ENCODE data around the gene ZNF112.
A peak's percentile ranks its signal among the peaks of the same experiment; 100 is the strongest.

ZNF112 gene

DNA sequence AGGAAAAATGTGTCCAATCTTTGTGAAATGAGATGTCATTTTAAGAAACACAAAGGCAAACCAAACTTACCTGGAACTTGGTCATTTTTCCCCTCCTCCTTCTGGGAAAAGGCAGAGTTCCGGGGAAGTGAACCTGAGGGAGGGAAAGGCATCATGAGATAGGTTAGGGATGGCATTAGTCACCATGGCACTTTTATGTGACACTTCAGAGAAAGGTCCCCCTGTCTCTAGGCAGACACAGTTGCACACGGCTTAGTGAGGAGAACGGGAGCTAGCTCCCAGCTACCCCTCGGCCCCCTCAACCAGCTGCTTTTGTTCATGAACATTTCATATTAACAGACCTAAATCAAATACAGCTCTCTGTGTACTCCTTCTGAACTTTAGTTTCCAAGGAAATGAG lies 53.2 kb downstream of the ZNF112 start:
- no peak overlapping the region for H3K27ac ChIP-seq (ENCODE audit: low read depth, low read length)
- no peak overlapping the region for H3K4me3 ChIP-seq (ENCODE audit: low read depth in 1 of 2, low read length in 2 of 2)
- H3K27me3 ChIP-seq (ENCODE audit: control insufficient read depth in 1 of 2, insufficient read depth in 2 of 2, low read length in 2 of 2) = no peaks in the 10 kb centered on the region
- H3K36me3 ChIP-seq (ENCODE audit: control insufficient read depth in 1 of 2, insufficient read depth in 2 of 2, low read length in 2 of 2) = peaks cover 16 to 30% of the 10 kb centered on the region in 2 donors
- H3K9me3 ChIP-seq (ENCODE audit: control insufficient read depth in 1 of 2, low read length in 2 of 2) = peaks cover 0 to 7% of the 10 kb centered on the region in 2 donors
- H3K4me1 ChIP-seq (ENCODE audit: control insufficient read depth in 1 of 2, insufficient read depth in 2 of 2, low read length in 2 of 2) = peaks cover 4 to 10% of the 10 kb centered on the region in 2 donors
- H3K9ac ChIP-seq (ENCODE audit: low read depth in 1 of 2, low read length in 2 of 2) = no peak overlapping the region

DNA sequence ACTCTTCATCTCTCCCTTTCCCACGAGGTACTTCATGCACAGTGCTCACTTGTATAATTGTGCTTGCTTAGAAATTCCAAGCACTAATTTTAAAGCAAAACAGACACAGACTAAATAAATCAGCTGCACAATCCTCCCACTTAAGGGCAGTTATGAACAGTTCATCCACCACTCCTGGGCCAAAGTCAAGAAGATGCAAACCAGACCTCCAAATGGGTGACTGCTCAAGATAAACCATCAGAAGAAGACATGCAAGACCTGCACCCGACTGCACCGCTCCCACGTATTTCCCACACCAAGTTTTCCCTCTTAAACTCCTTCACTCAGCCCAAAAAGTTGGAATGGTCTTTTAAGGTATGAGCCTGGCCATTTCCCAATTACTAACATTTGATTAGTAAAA lies 71.5 kb downstream of the ZNF112 start:
- peak overlapping the region in 1 of 2 donors; percentile 2 for H3K4me3 ChIP-seq (ENCODE audit: low read depth in 1 of 2, low read length in 2 of 2)
- no peak overlapping the region for H3K27ac ChIP-seq (ENCODE audit: low read depth, low read length)
- H3K9ac ChIP-seq (ENCODE audit: low read depth in 1 of 2, low read length in 2 of 2) = no peak overlapping the region
- H3K4me1 ChIP-seq (ENCODE audit: control insufficient read depth in 1 of 2, insufficient read depth in 2 of 2, low read length in 2 of 2) = no peaks in the 10 kb centered on the region
- no peaks in the 10 kb centered on the region for H3K27me3 ChIP-seq (ENCODE audit: control insufficient read depth in 1 of 2, insufficient read depth in 2 of 2, low read length in 2 of 2)
- peaks cover 29 to 31% of the 10 kb centered on the region in 2 donors for H3K36me3 ChIP-seq (ENCODE audit: control insufficient read depth in 1 of 2, insufficient read depth in 2 of 2, low read length in 2 of 2)
- peaks cover 57 to 59% of the 10 kb centered on the region in 2 donors for H3K9me3 ChIP-seq (ENCODE audit: control insufficient read depth in 1 of 2, low read length in 2 of 2)

DNA sequence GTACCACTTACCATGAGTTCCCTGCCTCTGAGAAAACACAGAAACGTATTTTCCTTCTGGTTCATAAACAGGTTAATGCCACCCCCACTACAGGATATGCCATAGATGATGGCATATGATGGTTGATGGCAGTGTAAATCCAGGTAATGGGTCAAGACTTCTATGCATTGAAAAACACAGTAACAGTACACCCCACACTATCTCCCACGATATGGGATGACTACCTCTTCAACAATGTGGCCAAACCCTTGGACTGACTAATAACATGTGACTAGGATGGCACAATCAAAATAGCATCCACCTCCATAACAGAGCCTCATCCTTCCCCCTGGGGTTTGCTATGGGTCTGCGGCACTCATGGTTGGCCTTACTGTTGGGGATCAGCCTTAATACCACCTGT lies 73.6 kb downstream of the ZNF112 start:
- H3K4me3 ChIP-seq (ENCODE audit: low read depth in 1 of 2, low read length in 2 of 2) = no peak overlapping the region
- no peaks in the 10 kb centered on the region for H3K4me1 ChIP-seq (ENCODE audit: control insufficient read depth in 1 of 2, insufficient read depth in 2 of 2, low read length in 2 of 2)
- no peak overlapping the region for H3K27ac ChIP-seq (ENCODE audit: low read depth, low read length)
- no peaks in the 10 kb centered on the region for H3K27me3 ChIP-seq (ENCODE audit: control insufficient read depth in 1 of 2, insufficient read depth in 2 of 2, low read length in 2 of 2)
- H3K36me3 ChIP-seq (ENCODE audit: control insufficient read depth in 1 of 2, insufficient read depth in 2 of 2, low read length in 2 of 2) = peaks cover 8 to 10% of the 10 kb centered on the region in 2 donors
- H3K9me3 ChIP-seq (ENCODE audit: control insufficient read depth in 1 of 2, low read length in 2 of 2) = peaks cover 52 to 53% of the 10 kb centered on the region in 2 donors
- H3K9ac ChIP-seq (ENCODE audit: low read depth in 1 of 2, low read length in 2 of 2) = no peak overlapping the region

DNA sequence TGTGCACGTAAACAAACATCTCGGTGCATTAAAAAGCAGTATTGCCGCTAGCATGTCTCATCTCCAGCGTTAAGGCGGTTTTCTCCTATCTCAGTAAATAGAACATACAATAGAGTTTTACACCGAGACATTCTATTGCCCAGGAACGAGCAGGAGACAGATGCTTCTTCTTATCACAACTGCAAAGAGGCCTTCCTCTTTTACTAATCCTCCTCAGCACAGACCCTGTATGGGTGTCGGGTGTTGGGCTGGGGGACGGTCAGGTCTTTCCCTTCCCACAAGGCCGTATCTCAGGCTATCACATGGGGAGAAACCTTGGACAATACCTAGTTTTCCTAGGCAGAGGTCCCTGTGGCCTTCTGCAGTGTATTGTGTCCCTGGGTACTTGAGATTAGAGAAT lies 75.6 kb downstream of the ZNF112 start:
- no peak overlapping the region for H3K9ac ChIP-seq (ENCODE audit: low read depth in 1 of 2, low read length in 2 of 2)
- H3K27ac ChIP-seq (ENCODE audit: low read depth, low read length) = no peak overlapping the region
- no peak overlapping the region for H3K4me3 ChIP-seq (ENCODE audit: low read depth in 1 of 2, low read length in 2 of 2)
- H3K9me3 ChIP-seq (ENCODE audit: control insufficient read depth in 1 of 2, low read length in 2 of 2) = peaks cover 42 to 45% of the 10 kb centered on the region in 2 donors
- no peaks in the 10 kb centered on the region for H3K27me3 ChIP-seq (ENCODE audit: control insufficient read depth in 1 of 2, insufficient read depth in 2 of 2, low read length in 2 of 2)
- no peaks in the 10 kb centered on the region for H3K4me1 ChIP-seq (ENCODE audit: control insufficient read depth in 1 of 2, insufficient read depth in 2 of 2, low read length in 2 of 2)
- H3K36me3 ChIP-seq (ENCODE audit: control insufficient read depth in 1 of 2, insufficient read depth in 2 of 2, low read length in 2 of 2) = no peaks in the 10 kb centered on the region

DNA sequence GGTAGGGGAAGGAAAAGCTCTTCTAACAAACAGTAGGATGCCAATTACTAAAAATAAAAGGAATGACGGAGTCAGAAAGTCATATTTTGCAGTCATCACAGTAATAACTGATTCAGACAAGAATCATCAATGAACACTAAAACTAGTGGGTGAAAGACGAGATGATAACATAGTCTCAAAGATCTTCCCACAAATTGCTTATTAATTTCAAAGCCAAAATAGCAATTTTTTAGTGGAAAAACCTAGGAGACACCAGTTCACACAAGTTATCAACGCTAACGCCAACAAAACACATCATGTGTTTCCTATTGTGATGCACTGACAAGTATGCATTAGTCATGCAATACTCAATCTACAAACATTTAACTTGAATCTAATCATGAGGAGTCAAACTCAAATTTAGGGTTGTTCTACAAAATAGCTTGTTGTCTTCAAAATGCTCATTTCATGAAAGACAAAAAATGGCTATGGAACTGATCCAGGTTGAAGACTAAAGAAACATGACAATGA lies 78.2 kb downstream of the ZNF112 start:
- H3K36me3 ChIP-seq (ENCODE audit: control insufficient read depth in 1 of 2, insufficient read depth in 2 of 2, low read length in 2 of 2) = peaks cover 5 to 9% of the 10 kb centered on the region in 2 donors
- H3K27me3 ChIP-seq (ENCODE audit: control insufficient read depth in 1 of 2, insufficient read depth in 2 of 2, low read length in 2 of 2) = no peaks in the 10 kb centered on the region
- H3K9me3 ChIP-seq (ENCODE audit: control insufficient read depth in 1 of 2, low read length in 2 of 2) = peaks cover 44 to 61% of the 10 kb centered on the region in 2 donors
- no peak overlapping the region for H3K27ac ChIP-seq (ENCODE audit: low read depth, low read length)
- H3K4me3 ChIP-seq (ENCODE audit: low read depth in 1 of 2, low read length in 2 of 2) = peak overlapping the region in 1 of 2 donors; percentile 5
- no peaks in the 10 kb centered on the region for H3K4me1 ChIP-seq (ENCODE audit: control insufficient read depth in 1 of 2, insufficient read depth in 2 of 2, low read length in 2 of 2)
- no peak overlapping the region for H3K9ac ChIP-seq (ENCODE audit: low read depth in 1 of 2, low read length in 2 of 2)

DNA sequence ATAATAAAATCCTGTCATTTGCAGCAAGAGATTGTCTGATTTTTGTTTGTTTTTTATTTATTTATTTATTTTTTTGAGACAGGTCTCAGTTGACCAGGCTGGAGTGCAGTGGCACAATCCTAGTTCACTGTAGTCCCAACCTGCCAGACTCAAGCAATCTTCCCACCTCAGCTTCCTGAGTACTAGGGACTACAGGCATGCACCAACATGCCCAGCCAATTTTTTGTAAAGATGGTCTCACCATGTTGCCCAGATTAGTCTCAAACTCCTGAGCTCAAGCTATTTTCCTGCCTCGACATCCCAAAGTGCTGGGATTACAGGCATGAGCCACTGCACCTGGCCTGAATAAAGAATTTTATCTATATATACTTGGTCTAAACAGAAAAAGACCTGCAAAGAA lies 79.1 kb downstream of the ZNF112 start:
- peaks cover 39 to 58% of the 10 kb centered on the region in 2 donors for H3K9me3 ChIP-seq (ENCODE audit: control insufficient read depth in 1 of 2, low read length in 2 of 2)
- no peak overlapping the region for H3K9ac ChIP-seq (ENCODE audit: low read depth in 1 of 2, low read length in 2 of 2)
- H3K36me3 ChIP-seq (ENCODE audit: control insufficient read depth in 1 of 2, insufficient read depth in 2 of 2, low read length in 2 of 2) = peaks cover 5 to 15% of the 10 kb centered on the region in 2 donors
- no peak overlapping the region for H3K4me3 ChIP-seq (ENCODE audit: low read depth in 1 of 2, low read length in 2 of 2)
- H3K4me1 ChIP-seq (ENCODE audit: control insufficient read depth in 1 of 2, insufficient read depth in 2 of 2, low read length in 2 of 2) = no peaks in the 10 kb centered on the region
- no peak overlapping the region for H3K27ac ChIP-seq (ENCODE audit: low read depth, low read length)
- H3K27me3 ChIP-seq (ENCODE audit: control insufficient read depth in 1 of 2, insufficient read depth in 2 of 2, low read length in 2 of 2) = no peaks in the 10 kb centered on the region
